Left renal cortex interstitium (tissue), 4 donors: ENCODE data around the gene SAXO1. TPM values are rescaled to one million over a fixed set of nuclear protein-coding genes. Genes with fewer than 3 reads are reported as not detected.
"Not testable (repeated sequence)": the region's sequence is repeated elsewhere in the genome, so short reads cannot be mapped to it uniquely, and the experiment has no call there.

Experiments used
- DNase-seq, 4 donors: peaks; one replicate each; pipeline ENCODE4 v3.0.0-alpha.2; 2013; ENCODE audit warnings: low read depth in 4 of 4, low spot score in 2 of 4, missing footprints in 1 of 4
- polyA plus RNA-seq, 4 donors: library from polyadenylated mRNA; unstranded; fragments of 120-200 nt; gene quantifications; one replicate each; pipeline ENCODE4 v1.2.1, GENCODE V29; 2013; ENCODE audit not compliant: insufficient read length in 4 of 4

SAXO1 gene
- polyA plus RNA-seq, 4 donors = 0.14 to 0.25 (median 0.23) TPM

GRCh38 chr9:19009391-19009965 is 23.5 kb downstream of the SAXO1 start:
- DNase-seq = no peak

GRCh38 chr9:19000133-19000532 is 32.9 kb downstream of the SAXO1 start:
- DNase-seq = no peak

- no peak for DNase-seq
Observed at GRCh38 chr9:18999173-18999785, 33.7 kb downstream of the SAXO1 start.

GRCh38 chr9:18997151-18997550 is 35.9 kb downstream of the SAXO1 start:
- DNase-seq = no peak

GRCh38 chr9:18996211-18996610 is 36.8 kb downstream of the SAXO1 start:
- no peak for DNase-seq

- DNase-seq = no peak
Observed at GRCh38 chr9:18994263-18994916, 38.6 kb downstream of the SAXO1 start.

- not testable (repeated sequence) for DNase-seq
Observed at GRCh38 chr9:18991197-18991596, 41.8 kb downstream of the SAXO1 start.

- DNase-seq = no peak
Observed at GRCh38 chr9:18990494-18990893, 42.5 kb downstream of the SAXO1 start.

- no peak for DNase-seq
Observed at GRCh38 chr9:18989865-18990264, 43.1 kb downstream of the SAXO1 start.

- DNase-seq = no peak
Observed at GRCh38 chr9:18989097-18989496, 43.9 kb downstream of the SAXO1 start.

GRCh38 chr9:18988003-18988402 is 45.0 kb downstream of the SAXO1 start:
- DNase-seq = no peak

- DNase-seq = no peak
Observed at GRCh38 chr9:18985996-18986395, 47.0 kb downstream of the SAXO1 start.

GRCh38 chr9:18985464-18985951 is 47.5 kb downstream of the SAXO1 start:
- no peak for DNase-seq

GRCh38 chr9:18982262-18982620 is 50.8 kb downstream of the SAXO1 start:
- no peak for DNase-seq

GRCh38 chr9:18981476-18982261 is 51.3 kb downstream of the SAXO1 start:
- no peak for DNase-seq

GRCh38 chr9:18980189-18980588 is 52.8 kb downstream of the SAXO1 start:
- DNase-seq = no peak

GRCh38 chr9:18979367-18979766 is 53.6 kb downstream of the SAXO1 start:
- DNase-seq = no peak

- DNase-seq = no peak
Observed at GRCh38 chr9:18978188-18978587, 54.8 kb downstream of the SAXO1 start.

- no peak for DNase-seq
Observed at GRCh38 chr9:18976709-18977531, 56.1 kb downstream of the SAXO1 start.

GRCh38 chr9:18976221-18976708 is 56.7 kb downstream of the SAXO1 start:
- no peak for DNase-seq
